ENCODE results near the gene GTSE1.
"Not testable (repeated sequence)": the region's sequence is repeated elsewhere in the genome, so short reads cannot be mapped to it uniquely, and the experiment has no call there.

The GTSE1 gene

DNA sequence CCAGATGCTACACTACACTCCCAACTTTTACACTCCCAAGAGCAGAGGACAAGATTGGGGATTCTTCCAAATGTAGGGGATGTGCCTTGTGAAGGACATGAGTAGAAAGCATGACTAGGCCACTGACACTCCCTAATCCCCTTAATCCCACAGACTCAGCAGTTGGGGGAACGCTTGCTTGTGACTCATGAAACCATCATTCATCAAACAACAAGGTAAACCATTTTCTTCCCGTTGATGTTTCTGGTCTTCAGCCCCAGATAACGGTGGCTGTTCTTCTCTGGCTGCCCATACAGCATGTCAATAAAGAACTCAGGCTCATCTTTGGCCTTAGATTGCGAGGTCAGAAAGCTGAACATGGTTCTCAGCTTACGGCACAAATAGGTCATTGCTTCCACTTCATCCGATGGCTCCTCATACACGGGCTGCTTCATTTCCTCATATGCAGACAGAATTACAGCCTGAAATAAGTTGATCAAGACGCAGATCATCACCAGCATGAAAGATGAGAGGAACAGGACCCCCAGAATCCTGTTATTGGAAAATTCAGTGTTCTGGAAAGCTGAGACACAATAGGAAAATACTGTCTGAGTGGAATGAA is 40.2 kb upstream of the GTSE1 start:
- no peak for TF ChIP-seq CTCF (IDR thresholded peaks at IDR 0.05)
- TF ChIP-seq ZFX (IDR thresholded peaks at IDR 0.05; ENCODE audit: borderline replicate concordance): no peak
- no peak overlapping the region for H3K27ac ChIP-seq

DNA sequence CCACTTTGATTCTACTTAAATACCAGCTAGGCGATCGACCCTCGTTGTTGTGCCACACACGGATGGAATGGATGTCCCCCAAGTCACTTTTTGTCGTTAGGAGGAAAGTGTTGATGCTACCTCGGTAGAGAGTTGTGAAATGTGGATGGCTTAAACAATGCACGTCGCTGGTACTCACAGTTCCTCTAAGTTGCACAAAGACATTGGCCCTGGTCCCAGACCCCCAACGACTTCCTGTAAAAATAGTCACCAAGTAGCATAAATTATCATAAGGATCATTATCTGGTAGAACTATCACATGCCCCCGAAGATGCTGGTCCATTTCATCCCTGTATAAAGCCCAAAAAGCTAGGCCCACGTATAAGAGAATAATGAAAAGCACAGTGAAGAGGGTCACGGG is 37.3 kb upstream of the GTSE1 start:
- no peak overlapping the region for H3K27ac ChIP-seq
- TF ChIP-seq ZFX (IDR thresholded peaks at IDR 0.05; ENCODE audit: borderline replicate concordance) (no peak), CTCF (IDR thresholded peaks at IDR 0.05) (no peak)

DNA sequence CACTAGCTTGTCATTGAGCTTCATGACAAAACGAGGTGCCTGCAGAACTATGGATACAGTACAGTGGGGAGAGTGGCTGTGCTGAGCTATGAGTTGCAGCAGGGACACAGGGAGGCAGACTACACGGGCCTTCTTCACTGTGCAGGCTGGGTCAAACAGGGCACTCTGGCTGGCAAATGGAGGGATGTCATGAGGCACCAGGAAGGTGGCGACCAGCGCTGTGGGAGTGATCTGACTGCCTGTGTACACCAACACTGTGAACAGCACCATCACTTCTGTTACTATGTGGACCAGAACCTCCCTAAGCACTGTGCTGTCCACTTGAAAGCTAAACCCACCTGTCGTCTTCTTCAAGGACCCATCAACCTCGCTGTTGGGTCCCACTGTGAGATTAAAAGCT is 36.6 kb upstream of the GTSE1 start:
- TF ChIP-seq ZFX (IDR thresholded peaks at IDR 0.05; ENCODE audit: borderline replicate concordance) (no peak), CTCF (IDR thresholded peaks at IDR 0.05) (no peak)
- no peak overlapping the region for H3K27ac ChIP-seq

GRCh38 chr22:46262449-46263215 is 34.0 kb upstream of the GTSE1 start:
- TF ChIP-seq CTCF (IDR thresholded peaks at IDR 0.05): peak; percentile 41
- no peak for TF ChIP-seq ZFX (IDR thresholded peaks at IDR 0.05; ENCODE audit: borderline replicate concordance)
- H3K27ac ChIP-seq: no peak overlapping the region

DNA sequence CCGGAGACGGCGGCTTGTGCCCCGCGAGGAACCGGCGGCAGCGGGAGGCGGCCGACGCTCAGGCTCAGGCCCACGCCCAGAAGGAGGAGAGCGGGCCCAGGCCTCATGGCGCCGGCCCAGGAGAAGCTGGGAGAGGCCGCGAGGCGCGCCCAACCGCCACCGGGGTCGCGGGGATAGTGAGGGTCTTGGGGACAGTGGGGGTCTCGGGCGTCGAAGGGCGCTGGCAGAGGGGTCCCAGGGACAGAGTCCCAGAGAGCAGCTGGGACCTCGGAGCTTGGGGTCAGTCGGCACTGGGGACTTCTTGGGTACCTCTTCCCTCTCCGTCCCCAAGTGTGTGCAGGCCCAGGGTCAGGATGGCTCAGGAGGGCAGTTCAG is 33.5 kb upstream of the GTSE1 start, which contains the start of gene PKDREJ:
PKDREJ (minus strand) TSS at position 128 of the 375 bp plus-strand sequence; CDS start at position 107, 21 bp downstream.
- TF ChIP-seq ZFX (IDR thresholded peaks at IDR 0.05; ENCODE audit: borderline replicate concordance): no peak
- no peak for TF ChIP-seq CTCF (IDR thresholded peaks at IDR 0.05)
- H3K27ac ChIP-seq: no peak within 1 kb of the TSS

GRCh38 chr22:46264520-46264919 is 32.1 kb upstream of the GTSE1 start:
- not testable (repeated sequence) for H3K27ac ChIP-seq

DNA sequence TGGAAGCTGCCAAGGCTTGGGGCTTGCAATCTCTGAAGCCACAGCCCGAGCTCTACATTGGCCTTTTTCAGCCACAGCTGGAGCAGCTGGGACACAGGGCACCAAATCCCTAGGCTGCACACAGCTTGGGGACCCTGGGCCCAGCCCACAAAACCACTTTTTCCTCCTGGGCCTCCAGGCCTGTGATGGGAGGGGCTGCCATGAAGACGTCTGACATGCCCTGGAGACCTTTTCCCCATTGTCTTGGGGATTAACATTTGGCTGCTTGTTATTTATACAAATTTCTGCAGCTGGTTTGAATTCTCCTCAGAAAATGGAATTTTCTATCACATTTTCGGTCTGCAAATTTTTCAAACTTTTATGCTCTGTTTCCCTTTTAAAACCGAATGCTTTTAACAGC is 31.0 kb upstream of the GTSE1 start:
- H3K27ac ChIP-seq: not testable (repeated sequence)

DNA sequence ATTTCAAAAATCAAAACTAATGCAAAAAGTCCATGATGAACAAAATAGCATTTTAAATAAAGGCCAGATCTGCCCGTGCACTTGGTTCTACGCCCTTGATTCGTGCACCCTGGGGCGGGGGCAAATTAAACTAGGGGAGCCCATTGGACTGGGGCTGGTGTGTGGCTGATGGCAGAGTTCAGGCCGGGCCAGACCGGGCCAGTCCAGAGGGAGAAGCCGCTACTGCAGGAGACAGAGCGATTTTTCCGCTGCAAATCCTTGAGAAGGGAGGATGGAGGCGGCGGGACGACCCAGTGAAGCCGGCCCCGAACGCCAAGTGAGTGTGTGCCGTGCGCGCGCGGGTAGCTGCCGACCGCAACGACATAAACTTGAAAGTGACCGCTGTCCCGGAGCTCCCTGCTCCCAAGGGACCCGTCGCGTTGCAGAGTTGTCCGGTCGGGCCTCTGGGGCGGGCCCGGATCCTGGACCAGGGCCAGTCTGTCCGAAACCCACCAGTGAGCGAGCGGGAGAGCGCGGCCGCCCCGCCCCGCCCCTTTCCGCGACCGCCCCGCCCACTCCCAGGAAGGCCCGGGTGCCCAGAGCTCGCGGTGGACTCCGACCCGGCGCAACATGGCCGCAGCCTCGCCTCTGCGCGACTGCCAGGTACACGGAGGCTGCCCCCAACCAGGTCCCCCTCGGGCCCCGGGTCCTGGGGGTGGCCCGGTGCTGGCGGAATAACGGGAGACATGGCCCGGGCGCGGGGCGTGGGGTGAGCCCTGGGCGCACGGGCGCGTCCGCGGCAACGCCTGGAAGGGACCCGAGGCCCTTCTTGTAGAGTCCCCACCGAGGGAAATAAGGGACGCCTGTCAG is 29.0 kb upstream of the GTSE1 start, which contains the start of gene TTC38:
TTC38 (plus strand) TSS at position 578 of the 849 bp plus-strand sequence; CDS start at position 610, 32 bp downstream.
- peak within 1 kb of the TSS; percentile 80 for H3K27ac ChIP-seq
- TF ChIP-seq ZFX (IDR thresholded peaks at IDR 0.05; ENCODE audit: borderline replicate concordance): no peak
